Vagina (tissue), 2 donors: Measurements from ENCODE around the gene RCAN1.

ENCODE experiments used
- POLR2A ChIP-seq, 2 donors: fragments of 450-650 bp; IDR thresholded peaks; one replicate each; pipeline ENCODE4 v1.6.1; 2017; ENCODE audit warnings: antibody characterized with exemption in 2 of 2, mild to moderate bottlenecking in 2 of 2, moderate library complexity in 2 of 2
- POLR2AphosphoS5 ChIP-seq, 2 donors: sonication (generic); formaldehyde crosslinking; IDR thresholded peaks; one replicate each; pipeline ENCODE4 v1.9.0; 2017; ENCODE audit warnings: antibody characterized with exemption in 2 of 2, mild to moderate bottlenecking in 2 of 2, low read depth in 1 of 2; ENCODE audit not compliant: insufficient read depth in 1 of 2
- TF ChIP-seq, protein P1 (sequence below), 3 experiments: fragments of 450-650 bp in 2 of 3; fragments of 200-600 bp in 1 of 3; sonication (generic) in 1 of 3; IDR thresholded peaks; one replicate each; pipeline ENCODE4 v1.5.1; 2017 to 2019; ENCODE audit warnings: antibody characterized with exemption in 3 of 3, mild to moderate bottlenecking in 2 of 3, moderate library complexity in 2 of 3

DNA sequence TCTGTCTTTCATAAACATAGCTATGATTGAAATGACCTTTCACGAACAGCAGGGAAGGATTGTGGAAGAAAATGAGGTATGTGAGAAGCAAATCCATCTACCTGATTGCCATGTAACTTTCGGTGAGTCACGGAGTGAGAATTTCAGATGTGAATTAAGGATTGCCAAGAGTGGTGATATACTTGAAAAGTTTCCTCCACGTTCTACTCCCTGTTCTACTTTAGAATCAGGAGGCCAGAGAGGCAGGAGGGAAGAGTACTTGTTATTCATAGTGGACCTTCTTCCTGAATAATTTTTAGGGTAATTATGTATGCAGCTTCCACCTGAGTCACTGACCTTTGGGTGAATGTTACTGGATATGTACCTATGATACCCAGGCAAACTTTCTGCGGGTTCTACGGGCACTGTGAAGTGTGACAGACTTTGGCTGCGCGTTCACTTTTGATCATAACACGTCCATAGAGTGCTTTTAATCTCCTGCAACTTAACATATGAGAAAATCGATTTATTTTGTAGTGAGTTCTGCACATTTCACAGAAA is 100.3 kb downstream of the RCAN1 start:
- no peak for TF ChIP-seq POLR2A (IDR thresholded peaks at IDR 0.05)
- TF ChIP-seq, protein P1, sequence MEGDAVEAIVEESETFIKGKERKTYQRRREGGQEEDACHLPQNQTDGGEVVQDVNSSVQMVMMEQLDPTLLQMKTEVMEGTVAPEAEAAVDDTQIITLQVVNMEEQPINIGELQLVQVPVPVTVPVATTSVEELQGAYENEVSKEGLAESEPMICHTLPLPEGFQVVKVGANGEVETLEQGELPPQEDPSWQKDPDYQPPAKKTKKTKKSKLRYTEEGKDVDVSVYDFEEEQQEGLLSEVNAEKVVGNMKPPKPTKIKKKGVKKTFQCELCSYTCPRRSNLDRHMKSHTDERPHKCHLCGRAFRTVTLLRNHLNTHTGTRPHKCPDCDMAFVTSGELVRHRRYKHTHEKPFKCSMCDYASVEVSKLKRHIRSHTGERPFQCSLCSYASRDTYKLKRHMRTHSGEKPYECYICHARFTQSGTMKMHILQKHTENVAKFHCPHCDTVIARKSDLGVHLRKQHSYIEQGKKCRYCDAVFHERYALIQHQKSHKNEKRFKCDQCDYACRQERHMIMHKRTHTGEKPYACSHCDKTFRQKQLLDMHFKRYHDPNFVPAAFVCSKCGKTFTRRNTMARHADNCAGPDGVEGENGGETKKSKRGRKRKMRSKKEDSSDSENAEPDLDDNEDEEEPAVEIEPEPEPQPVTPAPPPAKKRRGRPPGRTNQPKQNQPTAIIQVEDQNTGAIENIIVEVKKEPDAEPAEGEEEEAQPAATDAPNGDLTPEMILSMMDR (IDR thresholded peaks at IDR 0.05) = no peak
- TF ChIP-seq POLR2AphosphoS5 (IDR thresholded peaks at IDR 0.05; ENCODE audit: insufficient read depth in 1 of 2, low read depth in 1 of 2) = no peak
